ENCODE results near the gene MYO5C.
"Not testable (repeated sequence)": the region's sequence is repeated elsewhere in the genome, so short reads cannot be mapped to it uniquely, and the experiment has no call there.

MYO5C gene

GRCh38 chr15:52288051-52288942 is 7.3 kb downstream of the MYO5C start:
- H3K4me3 ChIP-seq (ENCODE audit: low read length) = peak overlapping the region; percentile 15
- TF ChIP-seq CTCF (IDR thresholded peaks at IDR 0.05; ENCODE audit: insufficient read depth, low read depth, low read length, missing control alignments) = no peak
- DNase-seq (ENCODE audit: low read depth) = peak; percentile 97

- DNase-seq (ENCODE audit: low read depth) = peak; percentile 79
- TF ChIP-seq CTCF (IDR thresholded peaks at IDR 0.05; ENCODE audit: insufficient read depth, low read depth, low read length, missing control alignments) = no peak
- H3K4me3 ChIP-seq (ENCODE audit: low read length) = no peak overlapping the region
These were observed 8.5 kb downstream of the MYO5C start for GRCh38 chr15:52287114-52287513.

- H3K4me3 ChIP-seq (ENCODE audit: low read length); DNase-seq (ENCODE audit: low read depth): not testable (repeated sequence)
These were observed 9.7 kb downstream of the MYO5C start for GRCh38 chr15:52285941-52286340.

- DNase-seq (ENCODE audit: low read depth) = peak; percentile 85
- H3K4me3 ChIP-seq (ENCODE audit: low read length) = no peak overlapping the region
- no peak for TF ChIP-seq CTCF (IDR thresholded peaks at IDR 0.05; ENCODE audit: insufficient read depth, low read depth, low read length, missing control alignments)
These were observed 11.4 kb downstream of the MYO5C start for GRCh38 chr15:52284164-52284563.

- DNase-seq (ENCODE audit: low read depth) = no peak
- TF ChIP-seq CTCF (IDR thresholded peaks at IDR 0.05; ENCODE audit: insufficient read depth, low read depth, low read length, missing control alignments) = no peak
- no peak overlapping the region for H3K4me3 ChIP-seq (ENCODE audit: low read length)
These were observed 12.3 kb downstream of the MYO5C start for GRCh38 chr15:52283281-52283680.

GRCh38 chr15:52282418-52282817 is 13.2 kb downstream of the MYO5C start:
- TF ChIP-seq CTCF (IDR thresholded peaks at IDR 0.05; ENCODE audit: insufficient read depth, low read depth, low read length, missing control alignments) = no peak
- H3K4me3 ChIP-seq (ENCODE audit: low read length) = no peak overlapping the region
- no peak for DNase-seq (ENCODE audit: low read depth)

GRCh38 chr15:52281085-52282035 is 14.2 kb downstream of the MYO5C start:
- H3K4me3 ChIP-seq (ENCODE audit: low read length) = no peak overlapping the region
- TF ChIP-seq CTCF (IDR thresholded peaks at IDR 0.05; ENCODE audit: insufficient read depth, low read depth, low read length, missing control alignments) = no peak
- no peak for DNase-seq (ENCODE audit: low read depth)

Data from epithelial cell of esophagus (primary cell).